H1 (cell line): ENCODE data around the gene DCAF4. TPM values are rescaled to one million over a fixed set of nuclear protein-coding genes. Genes with fewer than 3 reads are reported as not detected.

Experiments used
- CTCF ChIA-PET: fragments of 300-600 bp; sonication (Branson Sonifier 250); formaldehyde crosslinking; loops from one replicate; lab custom pipeline; 2021; ENCODE audit not compliant: partially characterized antibody; lab: Charles Lee
- POLR2A ChIA-PET: fragments of 300-600 bp; sonication (Branson Sonifier 250); formaldehyde crosslinking; loops from one replicate; lab custom pipeline; 2021; ENCODE audit warnings: inconsistent platforms; ENCODE audit not compliant: partially characterized antibody; lab: Charles Lee
- DNase-seq, 2 experiments: peaks; one replicate each; pipeline versions ENCODE4 v3.0.0 to v3.0.0-alpha.2; 2010 to 2022; ENCODE audit warnings: low spot score in 2 of 2, low read depth in 1 of 2, mixed read lengths in 1 of 2
- FAIRE-seq: peaks from 2 replicates; lab custom pipeline; 2011; peaks lifted over from hg19 to GRCh38; lab: Jason Lieb, UNC
- H2AFZ ChIP-seq: 2 replicates; pipeline ENCODE4 v1.8.1; 2012; ENCODE audit warnings: low read length, inconsistent platforms
- H2AK5ac ChIP-seq: 2 replicates; pipeline ENCODE4 v1.6.1; 2013; ENCODE audit warnings: low read depth, low read length
- H2BK120ac ChIP-seq: replicated peaks from 2 replicates; pipeline ENCODE3; 2013; ENCODE audit warnings: low read depth, low read length, inconsistent platforms
- H2BK12ac ChIP-seq: 2 replicates; pipeline ENCODE4 v1.6.1; 2013; ENCODE audit warnings: low read depth, low read length
- H2BK15ac ChIP-seq: 2 replicates; pipeline ENCODE4 v1.6.1; 2013; ENCODE audit warnings: low read length
- H2BK20ac ChIP-seq: 2 replicates; pipeline ENCODE4 v1.6.1; 2013; ENCODE audit warnings: low read length
- H2BK5ac ChIP-seq: 2 replicates; pipeline ENCODE4 v1.6.1; 2013; ENCODE audit warnings: low read depth, low read length
- H3K14ac ChIP-seq: 2 replicates; pipeline ENCODE4 v1.6.1; 2013; ENCODE audit warnings: inconsistent platforms; ENCODE audit not compliant: insufficient read length
- H3K18ac ChIP-seq: 2 replicates; pipeline ENCODE4 v1.6.1; 2013; ENCODE audit warnings: low read length; ENCODE audit errors: extremely low read depth
- H3K23ac ChIP-seq: 2 replicates; pipeline ENCODE4 v1.6.1; 2013; ENCODE audit warnings: inconsistent platforms; ENCODE audit not compliant: insufficient read length
- H3K23me2 ChIP-seq: 2 replicates; pipeline ENCODE4 v1.6.1; 2013; ENCODE audit warnings: low read depth, low read length
- H3K27ac ChIP-seq: 2 replicates; pipeline ENCODE4 v1.6.1; 2011; ENCODE audit warnings: low read depth, low read length, inconsistent platforms
- H3K27me3 ChIP-seq, 4 experiments: replicated peaks in 1 of 4; 1 replicate in 1 of 4; 2 replicates in 3 of 4; pipeline versions ENCODE4 v1.6.1 to v1.8.1; 2011 to 2013; ENCODE audit warnings: low read length in 3 of 4, mild to moderate bottlenecking in 3 of 4, inconsistent platforms in 2 of 4, mixed read lengths in 2 of 4, moderate library complexity in 1 of 4; ENCODE audit not compliant: control insufficient read depth in 3 of 4, insufficient read depth in 3 of 4; ENCODE audit errors: extremely low read depth in 1 of 4
- H3K36me3 ChIP-seq, 4 experiments: 2 replicates each; pipeline versions ENCODE4 v1.6.1 to v1.8.1; 2011 to 2013; ENCODE audit warnings: mild to moderate bottlenecking in 4 of 4, low read length in 3 of 4, moderate library complexity in 2 of 4, control low read depth in 1 of 4, inconsistent platforms in 1 of 4; ENCODE audit not compliant: insufficient read depth in 4 of 4, control insufficient read depth in 2 of 4
- H3K4ac ChIP-seq: replicated peaks from 2 replicates; pipeline ENCODE3; 2013; ENCODE audit warnings: low read length, low read depth, mixed read lengths, inconsistent platforms; ENCODE audit not compliant: insufficient read length
- H3K4me1 ChIP-seq, 4 experiments: replicated peaks in 1 of 4; 1 replicate in 1 of 4; 2 replicates in 3 of 4; pipeline versions ENCODE4 v1.6.1 to v1.8.1; 2011 to 2013; ENCODE audit warnings: low read length in 3 of 4, inconsistent platforms in 2 of 4, mixed read lengths in 1 of 4; ENCODE audit not compliant: insufficient read depth in 4 of 4, control insufficient read depth in 3 of 4
- H3K4me2 ChIP-seq, 2 experiments: 2 replicates each; pipeline versions ENCODE4 v1.6.1 to v1.8.1; 2011 to 2013; ENCODE audit warnings: low read depth in 2 of 2, low read length in 2 of 2, control low read depth in 1 of 2, inconsistent platforms in 1 of 2, mild to moderate bottlenecking in 1 of 2; ENCODE audit not compliant: insufficient read depth in 1 of 2
- H3K4me3 ChIP-seq, 4 experiments: fragments of 200-600, 300-600 bp in 1 of 4; sonication (generic), shearing (Covaris generic), sonication (Bioruptor Twin) in 1 of 4; 2 replicates each; pipeline versions ENCODE4 v1.5.1 to v1.8.1; 2011 to 2016; ENCODE audit warnings: low read length in 4 of 4, low read depth in 3 of 4, control low read depth in 2 of 4, inconsistent platforms in 2 of 4, mild to moderate bottlenecking in 2 of 4, mixed read lengths in 1 of 4, moderate library complexity in 1 of 4; ENCODE audit not compliant: insufficient read depth in 2 of 4; ENCODE audit errors: extremely low read depth in 1 of 4
- H3K56ac ChIP-seq: replicated peaks from 2 replicates; pipeline ENCODE3; 2013; ENCODE audit warnings: low read depth, mild to moderate bottlenecking, mixed read lengths, low read length, inconsistent platforms; ENCODE audit not compliant: insufficient read length
- H3K79me1 ChIP-seq: 2 replicates; pipeline ENCODE4 v1.6.1; 2013; ENCODE audit warnings: low read depth, low read length, control low read depth
- H3K79me2 ChIP-seq, 2 experiments: 2 replicates each; pipeline versions ENCODE4 v1.6.1 to v1.8.1; 2012 to 2013; ENCODE audit warnings: low read length in 2 of 2, mild to moderate bottlenecking in 2 of 2, inconsistent platforms in 1 of 2; ENCODE audit not compliant: insufficient read depth in 2 of 2, control insufficient read depth in 1 of 2
- H3K9ac ChIP-seq, 4 experiments: replicated peaks in 1 of 4; 1 replicate in 1 of 4; 2 replicates in 3 of 4; pipeline versions ENCODE4 v1.6.1 to v1.8.1; 2011 to 2013; ENCODE audit warnings: low read depth in 3 of 4, low read length in 3 of 4, control low read depth in 2 of 4, mild to moderate bottlenecking in 2 of 4, moderate library complexity in 2 of 4, inconsistent platforms in 1 of 4; ENCODE audit errors: extremely low read depth in 1 of 4
- H3K9me3 ChIP-seq, 2 experiments: 2 replicates each; pipeline versions ENCODE4 v1.6.1 to v1.8.1; 2012 to 2013; ENCODE audit warnings: mild to moderate bottlenecking in 2 of 2, moderate library complexity in 2 of 2, control low read depth in 1 of 2, inconsistent platforms in 1 of 2, low read depth in 1 of 2, low read length in 1 of 2, mixed read lengths in 1 of 2; ENCODE audit not compliant: insufficient read depth in 2 of 2
- H4K20me1 ChIP-seq, 2 experiments: replicated peaks in 1 of 2; 2 replicates each; pipeline versions ENCODE3 to v1.8.1; 2011 to 2013; ENCODE audit warnings: inconsistent platforms in 2 of 2, low read length in 2 of 2, mild to moderate bottlenecking in 1 of 2; ENCODE audit not compliant: insufficient read depth in 2 of 2, control insufficient read depth in 1 of 2
- H4K5ac ChIP-seq: 2 replicates; pipeline ENCODE4 v1.6.1; 2013; ENCODE audit warnings: low read length, low read depth, mixed read lengths, inconsistent platforms; ENCODE audit not compliant: insufficient read length
- H4K8ac ChIP-seq: 2 replicates; pipeline ENCODE4 v1.8.0; 2013; ENCODE audit warnings: mild to moderate bottlenecking, moderate library complexity, low read length, inconsistent platforms; ENCODE audit not compliant: insufficient read depth; ENCODE audit errors: extremely low read depth
- H4K91ac ChIP-seq: replicated peaks from 2 replicates; pipeline ENCODE3; 2013; ENCODE audit warnings: low read length, mixed read lengths, inconsistent platforms; ENCODE audit not compliant: insufficient read length
- CBX5 ChIP-seq: fragments of 300-800, 300-1000 bp; sonication (generic); IDR thresholded peaks from 2 replicates; pipeline ENCODE4 v1.7.1; 2016; ENCODE audit warnings: antibody characterized with exemption, low read length, low read depth
- CHD2 ChIP-seq: IDR thresholded peaks from 2 replicates; pipeline ENCODE4 v1.6.1; 2012; ENCODE audit warnings: low read length, improper control_type of control experiment
- CREB1 ChIP-seq: IDR thresholded peaks from 2 replicates; pipeline ENCODE4 v1.6.1; 2012; ENCODE audit warnings: inconsistent platforms
- CTCF ChIP-seq, 3 experiments: IDR thresholded peaks; 1 replicate in 2 of 3; 2 replicates in 1 of 3; pipeline versions ENCODE4 v1.5.1 to v1.6.1; 2011; ENCODE audit warnings: low read length in 3 of 3, mild to moderate bottlenecking in 3 of 3, inconsistent platforms in 2 of 3, low read depth in 1 of 3, moderate library complexity in 1 of 3; ENCODE audit not compliant: insufficient read depth in 1 of 3; ENCODE audit errors: control extremely low read depth in 1 of 3
- GABPA ChIP-seq: IDR thresholded peaks from 2 replicates; pipeline ENCODE4 v1.6.1; 2011; ENCODE audit warnings: mild to moderate bottlenecking, low read length, moderate library complexity, borderline replicate concordance; ENCODE audit not compliant: insufficient read depth
- GTF2F1 ChIP-seq: IDR thresholded peaks from 2 replicates; pipeline ENCODE4 v1.6.1; 2012; ENCODE audit warnings: low read depth, low read length, improper control_type of control experiment, borderline replicate concordance
- MAFK ChIP-seq: IDR thresholded peaks from 2 replicates; pipeline ENCODE4 v1.6.1; 2012; ENCODE audit warnings: low read depth, mild to moderate bottlenecking, improper control_type of control experiment, low read length
- POLR2AphosphoS5 ChIP-seq: IDR thresholded peaks from 2 replicates; pipeline ENCODE4 v1.6.1; 2011; ENCODE audit warnings: low read depth, low read length
- RNF2 ChIP-seq: fragments of 200-900, 300-1000 bp; sonication (generic); IDR thresholded peaks from 2 replicates; pipeline ENCODE4 v1.7.1; 2016; ENCODE audit warnings: borderline replicate concordance, low read depth, mild to moderate bottlenecking, antibody characterized with exemption, low read length; ENCODE audit not compliant: poor library complexity, severe bottlenecking; ENCODE audit errors: missing control alignments
- SUZ12 ChIP-seq: fragments of 200-600 bp; sonication (generic); IDR thresholded peaks from 2 replicates; pipeline ENCODE4 v1.6.1; 2012; ENCODE audit warnings: mild to moderate bottlenecking, inconsistent platforms, low read length, moderate library complexity, mixed read lengths
- TAF7 ChIP-seq: optimal IDR thresholded peaks from 2 replicates; pipeline ENCODE3; 2011; ENCODE audit warnings: low read depth, mild to moderate bottlenecking, inconsistent platforms, low read length, moderate library complexity, borderline replicate concordance
- TBP ChIP-seq: IDR thresholded peaks from 2 replicates; pipeline ENCODE4 v1.6.1; 2011; ENCODE audit warnings: low read depth, low read length, improper control_type of control experiment
- WGBS, 2 experiments: shearing (Covaris generic) in 1 of 2; methylation state at CpG; one replicate each; pipeline versions ENCODE4 v1.1.6 to v1.1.7; 2013 to 2015; ENCODE audit warnings: low lambda C conversion rate in 2 of 2, mixed read lengths in 2 of 2, inconsistent platforms in 1 of 2, low coverage in 1 of 2, missing lambda C conversion rate in 1 of 2; ENCODE audit not compliant: insufficient replicate concordance in 2 of 2, insufficient coverage in 1 of 2, insufficient read length in 1 of 2; ENCODE audit errors: extremely low coverage in 1 of 2, missing lambda C conversion rate in 1 of 2; 5-methylcytosine and 5-hydroxymethylcytosine counted together
- polyA plus RNA-seq, 7 experiments: library from polyadenylated mRNA; depleted of rRNA in 3 of 7; stranded (reverse) in 5 of 7; unstranded in 2 of 7; fragments of >200 nt in 5 of 7; fragments of 200-250 nt in 2 of 7; gene quantifications; 1 replicate in 5 of 7; 2 replicates in 1 of 7; 4 replicates in 1 of 7; pipeline versions ENCODE4 v1.2.1 to v1.2.3, GENCODE V29; 2011 to 2013; ENCODE audit warnings: missing spikeins in 2 of 7, mixed read lengths in 2 of 7
- total RNA-seq: library from RNA; stranded (reverse); fragmentation: NEBNext Ultra II Directional; extraction: Animal tissue kit (Norgen Biotek cat#: 25700); gene quantifications from 2 replicates; pipeline ENCODE4 v1.2.1, GENCODE V29; 2021

The DCAF4 gene
- total and polyA plus RNA-seq, 2 of the 8 experiments (the other 6 are each of a cell fraction or from before 2014, with no cell fraction given), result 17.0 to 21.1 TPM

GRCh38 chr14:72924337-72924736 is 1.9 kb upstream of the DCAF4 start:
- Histone ChIP-seq H2AK5ac (no peak overlapping the region), H2BK120ac (no peak overlapping the region), H3K27ac (no peak overlapping the region), H4K91ac (no peak overlapping the region), H3K36me3 (no peaks in the 10 kb centered on the region; a peak in 1 of 8 replicates), H3K4me2 (no peak overlapping the region), H3K9me3 (no peaks in the 10 kb centered on the region), H2BK5ac (no peak overlapping the region), H3K9ac (no peak overlapping the region), H3K4ac (no peak overlapping the region), H3K27me3 (peaks cover 0 to 10% (median 8%) of the 10 kb centered on the region in 4 experiments; a peak in 5 of 7 replicates), H3K14ac (no peak overlapping the region), H3K23ac (no peak overlapping the region), H3K23me2 (peaks cover 11% of the 10 kb centered on the region), H3K18ac (no peak overlapping the region), H2AFZ (no peak overlapping the region), H3K4me3 (no peak overlapping the region), H2BK15ac (no peak overlapping the region), H3K79me2 (no peaks in the 10 kb centered on the region; a peak in 1 of 4 replicates), H3K4me1 (peaks cover 0 to 2% (median 0%) of the 10 kb centered on the region in 4 experiments; a peak in 4 of 7 replicates), H3K79me1 (no peaks in the 10 kb centered on the region; the same call in 1 of the 2 replicates), H2BK12ac (no peak overlapping the region), H2BK20ac (no peak overlapping the region), H4K8ac (no peak overlapping the region), H3K56ac (no peak overlapping the region), H4K20me1 (no peaks in the 10 kb centered on the region), H4K5ac (no peak overlapping the region)
- 83% methylated on average over 5 of the region's 5 CpGs; no CpG with 5 or more reads in 1 of the 2 experiments for WGBS, 2 experiments
- no peak for FAIRE-seq
- POLR2A ChIA-PET, result no interaction called here
- DNase-seq, result no peak
- CTCF ChIA-PET, result interaction anchor here (0.7 to 2.3 kb wide), 5 partner anchors 25 to 410 kb away, joined by 3 to 7 read pairs (median 4); no protein-coding TSS in a partner anchor
- TF ChIP-seq RNF2 (no peak), POLR2AphosphoS5 (no peak), GABPA (no peak), SUZ12 (no peak), TAF7 (no peak), CBX5 (no peak), CREB1 (no peak), TBP (no peak), MAFK (no peak), GTF2F1 (no peak), CTCF (IDR thresholded peaks at IDR 0.05; ENCODE audit: control extremely low read depth in 1 of 3, insufficient read depth in 1 of 3, low read depth in 1 of 3, low read length in 3 of 3) (no peak), CHD2 (no peak)
